CD4-positive, alpha-beta T cell (primary cell): Measurements from ENCODE around the gene HECW1. TPM values are rescaled to one million over a fixed set of nuclear protein-coding genes. Genes with fewer than 3 reads are reported as not detected.

Experiments used
- ATAC-seq: fragments of 200-7000 bp; cut with Tn5 transposase; one replicate; pipeline ENCODE4 v1.10.0; 2022; ENCODE audit warnings: mild to moderate bottlenecking; ENCODE audit not compliant: poor library complexity
- CTCF ChIA-PET: fragments of 350-600 bp; sonication (Branson Sonifier 250); formaldehyde crosslinking; loops from one replicate; lab custom pipeline; 2021; ENCODE audit warnings: antibody characterized with exemption, inconsistent platforms; lab: Charles Lee
- POLR2A ChIA-PET: fragments of 350-600 bp; sonication (Branson Sonifier 250); formaldehyde crosslinking; loops from one replicate; lab custom pipeline; 2021; ENCODE audit warnings: antibody characterized with exemption, inconsistent platforms; lab: Charles Lee
- DNase-seq, 14 experiments: peaks; one replicate each; pipeline ENCODE4 v3.0.0-alpha.2; 2013 to 2020; ENCODE audit warnings: mixed read lengths in 2 of 14
- H3K27ac ChIP-seq, 2 donors: one replicate each; pipeline versions ENCODE4 v1.5.1 to v1.7.0; 2013; ENCODE audit warnings: low read length in 2 of 2, low read depth in 1 of 2, mild to moderate bottlenecking in 1 of 2
- H3K27me3 ChIP-seq, 2 experiments: 1 replicate in 1 of 2; 2 replicates in 1 of 2; pipeline versions ENCODE4 v1.6.1 to v1.7.0; 2013; ENCODE audit warnings: low read length in 2 of 2, control low read depth in 1 of 2, mild to moderate bottlenecking in 1 of 2, moderate library complexity in 1 of 2; ENCODE audit not compliant: insufficient read depth in 2 of 2, control insufficient read depth in 1 of 2
- H3K36me3 ChIP-seq: one replicate; pipeline ENCODE4 v1.6.1; 2013; ENCODE audit warnings: low read length, control low read depth; ENCODE audit not compliant: insufficient read depth
- H3K4me1 ChIP-seq: one replicate; pipeline ENCODE4 v1.6.1; 2013; ENCODE audit warnings: low read length, control low read depth; ENCODE audit not compliant: insufficient read depth
- H3K4me3 ChIP-seq: one replicate; pipeline ENCODE4 v1.5.1; 2013; ENCODE audit warnings: mild to moderate bottlenecking, low read length, moderate library complexity
- H3K9me3 ChIP-seq, 2 experiments: 1 replicate in 1 of 2; 2 replicates in 1 of 2; pipeline versions ENCODE4 v1.6.1 to v1.7.0; 2013; ENCODE audit warnings: low read length in 2 of 2, mild to moderate bottlenecking in 2 of 2, control low read depth in 1 of 2, moderate library complexity in 1 of 2; ENCODE audit not compliant: control insufficient read depth in 1 of 2, insufficient read depth in 1 of 2
- H3K27ac Mint-ChIP-seq: one replicate; pipeline ENCODE4 v1.8.0; 2020; ENCODE audit warnings: mixed read lengths
- H3K27me3 Mint-ChIP-seq: one replicate; pipeline ENCODE4 v1.8.0; 2021; ENCODE audit warnings: mixed read lengths
- H3K36me3 Mint-ChIP-seq: one replicate; pipeline ENCODE4 v1.8.0; 2021; ENCODE audit warnings: low read depth, mixed read lengths
- H3K4me1 Mint-ChIP-seq: one replicate; pipeline ENCODE4 v1.8.0; 2021; ENCODE audit warnings: low read depth, mixed read lengths
- H3K4me3 Mint-ChIP-seq: one replicate; pipeline ENCODE4 v1.8.0; 2020; ENCODE audit warnings: mild to moderate bottlenecking, mixed read lengths
- H3K9me3 Mint-ChIP-seq: one replicate; pipeline ENCODE4 v1.8.0; 2020; ENCODE audit warnings: mixed read lengths
- intact Hi-C, 2 experiments: fragments of 100-400 bp; cut with DNase I in 1 of 2; cut with micrococcal nuclease in 1 of 2; formaldehyde crosslinking; loops; one replicate each; pipeline versions ENCODE4 v1.15.1 to v1.9.0; 2023 to 2025; cut with DNase I, micrococcal nuclease
- total RNA-seq, 174 experiments: library from RNA in 2 of 174; stranded (reverse) in 2 of 174; gene quantifications; one replicate each; pipeline ENCODE4 v1.2.3 and lab custom pipeline; 2021 to 2026
- TF ChIP-seq, protein P1 (sequence below): fragments of 200-600 bp; IDR thresholded peaks from one replicate; pipeline ENCODE4 v1.8.0; 2022; ENCODE audit warnings: antibody characterized with exemption, mild to moderate bottlenecking

The HECW1 gene
- total RNA-seq, 2 experiments from 2014 or later: not detected

DNA sequence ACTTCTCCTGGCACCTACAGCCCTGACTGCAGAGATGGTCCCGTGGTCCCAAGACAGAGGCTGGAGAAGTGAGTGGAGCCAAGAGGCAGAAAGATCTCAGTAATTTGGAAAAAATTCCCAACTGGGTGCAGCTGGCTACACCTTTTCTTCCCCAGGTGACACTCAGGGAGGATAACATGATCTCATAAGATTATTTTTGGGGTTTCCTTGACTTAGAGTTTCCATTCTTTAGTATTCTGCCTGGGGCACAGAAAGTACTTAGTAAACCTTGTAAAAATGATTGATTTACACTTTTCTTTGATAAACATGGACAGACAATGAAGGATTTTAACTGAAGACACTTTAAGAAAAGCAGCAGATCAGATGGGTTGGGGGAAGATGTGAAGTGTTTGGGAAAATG is 38.6 kb downstream of the HECW1 start:
- H3K27me3 Mint-ChIP-seq: peaks cover 48% of the 10 kb centered on the region
- H3K4me1 Mint-ChIP-seq: no peaks in the 10 kb centered on the region
- POLR2A ChIA-PET: no interaction called here
- H3K36me3 Mint-ChIP-seq: no peaks in the 10 kb centered on the region
- intact Hi-C loops: no loop called here
- Histone ChIP-seq H3K27ac (no peak overlapping the region), H3K4me3 (no peak overlapping the region), H3K36me3 (no peaks in the 10 kb centered on the region), H3K4me1 (no peaks in the 10 kb centered on the region), H3K27me3 (peaks cover 3 to 6% of the 10 kb centered on the region in 2 experiments), H3K9me3 (peaks cover 0 to 6% of the 10 kb centered on the region in 2 experiments)
- CTCF ChIA-PET: no interaction called here
- DNase-seq (no peak), ATAC-seq (no peak)
- no peak overlapping the region for H3K4me3 Mint-ChIP-seq
- TF ChIP-seq, protein P1, sequence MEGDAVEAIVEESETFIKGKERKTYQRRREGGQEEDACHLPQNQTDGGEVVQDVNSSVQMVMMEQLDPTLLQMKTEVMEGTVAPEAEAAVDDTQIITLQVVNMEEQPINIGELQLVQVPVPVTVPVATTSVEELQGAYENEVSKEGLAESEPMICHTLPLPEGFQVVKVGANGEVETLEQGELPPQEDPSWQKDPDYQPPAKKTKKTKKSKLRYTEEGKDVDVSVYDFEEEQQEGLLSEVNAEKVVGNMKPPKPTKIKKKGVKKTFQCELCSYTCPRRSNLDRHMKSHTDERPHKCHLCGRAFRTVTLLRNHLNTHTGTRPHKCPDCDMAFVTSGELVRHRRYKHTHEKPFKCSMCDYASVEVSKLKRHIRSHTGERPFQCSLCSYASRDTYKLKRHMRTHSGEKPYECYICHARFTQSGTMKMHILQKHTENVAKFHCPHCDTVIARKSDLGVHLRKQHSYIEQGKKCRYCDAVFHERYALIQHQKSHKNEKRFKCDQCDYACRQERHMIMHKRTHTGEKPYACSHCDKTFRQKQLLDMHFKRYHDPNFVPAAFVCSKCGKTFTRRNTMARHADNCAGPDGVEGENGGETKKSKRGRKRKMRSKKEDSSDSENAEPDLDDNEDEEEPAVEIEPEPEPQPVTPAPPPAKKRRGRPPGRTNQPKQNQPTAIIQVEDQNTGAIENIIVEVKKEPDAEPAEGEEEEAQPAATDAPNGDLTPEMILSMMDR: no peak
- H3K27ac Mint-ChIP-seq: no peak overlapping the region
- H3K9me3 Mint-ChIP-seq: no peaks in the 10 kb centered on the region

DNA sequence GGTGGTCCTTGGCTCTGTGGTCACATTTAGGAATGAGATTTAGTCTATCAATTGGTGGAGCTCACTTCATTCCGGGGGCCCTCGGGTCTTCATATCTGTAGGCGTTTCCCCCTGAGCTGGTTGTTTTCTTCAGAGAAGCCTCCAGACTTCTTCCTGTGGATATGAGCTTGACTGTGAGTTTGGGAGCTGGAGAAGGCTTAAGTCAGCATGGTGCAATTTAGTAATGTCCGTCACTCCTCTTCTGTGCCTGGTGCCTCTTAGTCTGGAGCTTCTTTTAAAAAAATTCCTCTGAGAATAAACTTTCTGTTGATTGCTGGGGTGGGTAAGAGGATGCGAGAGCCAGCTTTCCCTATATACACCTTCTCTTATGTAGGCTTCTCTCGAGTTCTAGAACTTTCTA is 40.2 kb downstream of the HECW1 start:
- Mint-ChIP-seq H3K4me1 (no peaks in the 10 kb centered on the region), H3K27me3 (peaks cover 35% of the 10 kb centered on the region), H3K4me3 (no peak overlapping the region), H3K36me3 (no peaks in the 10 kb centered on the region), H3K27ac (no peak overlapping the region), H3K9me3 (no peaks in the 10 kb centered on the region)
- no peak overlapping the region for H3K4me3 ChIP-seq
- ChIA-PET POLR2A (no interaction called here), CTCF (no interaction called here)
- TF ChIP-seq, protein P1: no peak
- ATAC-seq (no peak), DNase-seq (no peak)
- no peaks in the 10 kb centered on the region for H3K27me3 ChIP-seq
- intact Hi-C loops: no loop called here
- no peaks in the 10 kb centered on the region for H3K36me3 ChIP-seq
- no peak overlapping the region for H3K27ac ChIP-seq
- peaks cover 0 to 6% of the 10 kb centered on the region in 2 experiments for H3K9me3 ChIP-seq
- no peaks in the 10 kb centered on the region for H3K4me1 ChIP-seq

DNA sequence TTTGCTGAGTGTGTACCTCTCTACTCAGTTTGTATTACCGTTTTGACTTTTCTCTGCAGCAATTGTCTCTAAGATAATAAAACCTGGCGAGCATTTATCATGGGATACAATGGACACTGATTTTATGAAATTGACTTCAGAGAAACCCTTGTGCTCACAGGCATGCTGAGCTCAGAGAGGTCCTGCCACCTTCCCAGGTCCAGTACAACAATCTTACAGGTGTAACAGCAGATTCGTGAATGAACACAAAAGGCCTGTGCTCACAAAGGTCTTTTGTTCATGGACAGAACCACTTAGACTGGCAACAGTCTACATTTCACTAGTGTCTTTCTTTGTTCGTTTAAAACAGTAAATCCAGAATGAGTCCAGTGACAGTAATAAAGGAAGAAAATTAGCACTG is 43.2 kb downstream of the HECW1 start:
- no peaks in the 10 kb centered on the region for H3K27me3 ChIP-seq
- no peak overlapping the region for H3K27ac ChIP-seq
- intact Hi-C loops: no loop called here
- H3K4me1 ChIP-seq: no peaks in the 10 kb centered on the region
- ATAC-seq (no peak), DNase-seq (no peak)
- no peak overlapping the region for H3K4me3 Mint-ChIP-seq
- no peak overlapping the region for H3K4me3 ChIP-seq
- H3K36me3 ChIP-seq: no peaks in the 10 kb centered on the region
- POLR2A ChIA-PET: no interaction called here
- TF ChIP-seq, protein P1: no peak
- peaks cover 22% of the 10 kb centered on the region for H3K27me3 Mint-ChIP-seq
- H3K27ac Mint-ChIP-seq: no peak overlapping the region
- H3K4me1 Mint-ChIP-seq: no peaks in the 10 kb centered on the region
- peaks cover 0 to 2% of the 10 kb centered on the region in 2 experiments for H3K9me3 ChIP-seq
- CTCF ChIA-PET: no interaction called here
- H3K36me3 Mint-ChIP-seq: no peaks in the 10 kb centered on the region
- no peaks in the 10 kb centered on the region for H3K9me3 Mint-ChIP-seq
